Measurements from ENCODE around the gene TAC3. TPM values are rescaled to one million over a fixed set of nuclear protein-coding genes. Genes with fewer than 3 reads are reported as not detected.

Gene TAC3
- total RNA-seq, 1 experiment from 2014 or later, result 3.1 TPM

GRCh38 chr12:57048423-57049118 lies 32.2 kb upstream of the TAC3 start:
- BruUV-seq (replicated peaks), result no TSS peak
- Histone ChIP-seq H3K4me3 (ENCODE audit: low read depth, low read length) (peak overlapping the region; percentile 25), H3K9me3 (no peaks in the 10 kb centered on the region), H3K36me3 (ENCODE audit: control insufficient read depth, insufficient read depth, low read length) (peaks cover 5% of the 10 kb centered on the region; the same call in 1 of the 2 replicates), H3K4me1 (peaks cover 22% of the 10 kb centered on the region), H3K27me3 (replicated peaks; ENCODE audit: control insufficient read depth, insufficient read depth, low read length) (no peaks in the 10 kb centered on the region)
- DNase-seq, result no peak
- POLR2A ChIA-PET, result no interaction called here
- Mint-ChIP-seq H3K4me1 (ENCODE audit: low read depth, unreplicated experiment) (peaks cover 28% of the 10 kb centered on the region), H3K4me3 (ENCODE audit: unreplicated experiment) (peak overlapping the region; percentile 57), H3K36me3 (ENCODE audit: insufficient read depth, unreplicated experiment) (no peaks in the 10 kb centered on the region), H3K27ac (ENCODE audit: unreplicated experiment) (no peak overlapping the region), H3K9me3 (ENCODE audit: unreplicated experiment) (no peaks in the 10 kb centered on the region), H3K27me3 (ENCODE audit: insufficient read depth, unreplicated experiment) (no peaks in the 10 kb centered on the region)
- CTCF ChIA-PET, result interaction anchor here (0.6 to 1.7 kb wide), 3 partner anchors 18 to 63 kb away, joined by 3 to 6 read pairs (median 5); no protein-coding TSS in a partner anchor
- intact Hi-C loops (cut with micrococcal nuclease; ENCODE audit: unreplicated experiment), result no loop called here
- TF ChIP-seq, protein P1, sequence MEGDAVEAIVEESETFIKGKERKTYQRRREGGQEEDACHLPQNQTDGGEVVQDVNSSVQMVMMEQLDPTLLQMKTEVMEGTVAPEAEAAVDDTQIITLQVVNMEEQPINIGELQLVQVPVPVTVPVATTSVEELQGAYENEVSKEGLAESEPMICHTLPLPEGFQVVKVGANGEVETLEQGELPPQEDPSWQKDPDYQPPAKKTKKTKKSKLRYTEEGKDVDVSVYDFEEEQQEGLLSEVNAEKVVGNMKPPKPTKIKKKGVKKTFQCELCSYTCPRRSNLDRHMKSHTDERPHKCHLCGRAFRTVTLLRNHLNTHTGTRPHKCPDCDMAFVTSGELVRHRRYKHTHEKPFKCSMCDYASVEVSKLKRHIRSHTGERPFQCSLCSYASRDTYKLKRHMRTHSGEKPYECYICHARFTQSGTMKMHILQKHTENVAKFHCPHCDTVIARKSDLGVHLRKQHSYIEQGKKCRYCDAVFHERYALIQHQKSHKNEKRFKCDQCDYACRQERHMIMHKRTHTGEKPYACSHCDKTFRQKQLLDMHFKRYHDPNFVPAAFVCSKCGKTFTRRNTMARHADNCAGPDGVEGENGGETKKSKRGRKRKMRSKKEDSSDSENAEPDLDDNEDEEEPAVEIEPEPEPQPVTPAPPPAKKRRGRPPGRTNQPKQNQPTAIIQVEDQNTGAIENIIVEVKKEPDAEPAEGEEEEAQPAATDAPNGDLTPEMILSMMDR (IDR thresholded peaks at IDR 0.05; ENCODE audit: insufficient read depth in 1 of 2, low read depth in 1 of 2, low read length in 1 of 2, severe bottlenecking in 1 of 2, unreplicated experiment in 1 of 2), result no peak

GRCh38 chr12:57047981-57048380 lies 31.7 kb upstream of the TAC3 start:
- H3K27ac Mint-ChIP-seq (ENCODE audit: unreplicated experiment), result no peak overlapping the region
- no peak for DNase-seq
- H3K27me3 ChIP-seq (replicated peaks; ENCODE audit: control insufficient read depth, insufficient read depth, low read length), result no peaks in the 10 kb centered on the region
- intact Hi-C loops (cut with micrococcal nuclease; ENCODE audit: unreplicated experiment), result no loop called here
- TF ChIP-seq, protein P1 (IDR thresholded peaks at IDR 0.05; ENCODE audit: insufficient read depth in 1 of 2, low read depth in 1 of 2, low read length in 1 of 2, severe bottlenecking in 1 of 2, unreplicated experiment in 1 of 2), result no peak
- peaks cover 5% of the 10 kb centered on the region; the same call in 1 of the 2 replicates for H3K36me3 ChIP-seq (ENCODE audit: control insufficient read depth, insufficient read depth, low read length)
- H3K9me3 Mint-ChIP-seq (ENCODE audit: unreplicated experiment), result no peaks in the 10 kb centered on the region
- no peaks in the 10 kb centered on the region for H3K9me3 ChIP-seq
- H3K4me3 Mint-ChIP-seq (ENCODE audit: unreplicated experiment), result peak overlapping the region; percentile 57
- H3K4me3 ChIP-seq (ENCODE audit: low read depth, low read length), result peak overlapping the region; percentile 25; the same call in 1 of the 2 replicates
- H3K27me3 Mint-ChIP-seq (ENCODE audit: insufficient read depth, unreplicated experiment), result no peaks in the 10 kb centered on the region
- ChIA-PET POLR2A (no interaction called here), CTCF (interaction anchor here (0.7 kb wide), 1 partner anchor 64 kb away, joined by 6 read pairs; no protein-coding TSS in a partner anchor)
- no peaks in the 10 kb centered on the region for H3K36me3 Mint-ChIP-seq (ENCODE audit: insufficient read depth, unreplicated experiment)
- peaks cover 22% of the 10 kb centered on the region for H3K4me1 ChIP-seq
- H3K4me1 Mint-ChIP-seq (ENCODE audit: low read depth, unreplicated experiment), result peaks cover 28% of the 10 kb centered on the region
- no TSS peak for BruUV-seq (replicated peaks)

DNA sequence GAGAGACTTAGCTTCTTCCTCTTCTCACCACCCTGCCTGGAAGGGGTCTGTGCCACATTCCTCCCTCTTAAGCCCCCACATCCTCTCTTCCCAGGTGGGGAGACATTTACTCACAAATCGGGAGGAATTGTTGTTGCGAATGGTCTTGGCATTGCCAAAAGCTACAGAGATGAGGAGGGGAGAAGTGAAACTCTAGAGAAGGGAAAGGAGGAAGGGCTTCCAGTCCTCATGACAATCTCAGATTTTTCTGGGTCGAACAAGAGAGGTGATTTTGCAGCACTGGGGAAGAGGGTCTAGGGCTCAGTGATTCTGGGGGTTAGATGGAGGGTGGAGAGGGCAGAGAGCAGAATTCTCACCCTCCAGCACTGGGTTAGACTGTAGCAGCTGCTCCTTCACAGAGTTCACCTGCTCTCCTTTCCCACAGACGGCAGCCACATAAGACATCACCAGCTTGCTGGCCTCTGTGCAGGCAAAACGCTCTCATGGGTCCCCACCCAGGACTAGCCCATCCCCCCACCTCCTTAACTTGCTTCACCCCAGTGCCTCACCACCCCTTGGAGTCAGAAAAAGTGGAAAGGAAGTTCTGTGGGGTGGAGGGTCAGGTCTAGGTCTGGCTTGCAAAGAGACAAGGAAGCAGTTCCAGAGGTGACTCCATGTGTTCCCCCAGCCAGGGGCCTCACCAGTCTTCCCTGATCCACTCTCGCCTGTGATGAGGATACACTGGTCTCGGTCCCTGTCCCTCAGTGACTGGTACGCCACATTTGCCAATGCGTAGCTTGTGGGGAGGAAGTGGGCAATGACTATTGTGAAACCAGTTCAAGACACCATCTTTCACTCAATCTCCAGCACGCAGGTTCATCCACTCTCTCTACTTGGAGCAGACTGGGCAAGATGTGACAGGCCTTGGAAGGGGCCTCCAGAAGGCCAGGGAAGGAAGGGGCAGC lies 30.9 kb upstream of the TAC3 start:
- POLR2A ChIA-PET, result no interaction called here
- Histone ChIP-seq H3K27me3 (replicated peaks; ENCODE audit: control insufficient read depth, insufficient read depth, low read length) (no peaks in the 10 kb centered on the region), H3K4me3 (ENCODE audit: low read depth, low read length) (no peak overlapping the region), H3K36me3 (ENCODE audit: control insufficient read depth, insufficient read depth, low read length) (peaks cover 5% of the 10 kb centered on the region; the same call in 1 of the 2 replicates), H3K4me1 (peaks cover 22% of the 10 kb centered on the region), H3K9me3 (no peaks in the 10 kb centered on the region)
- H3K4me3 Mint-ChIP-seq (ENCODE audit: unreplicated experiment), result no peak overlapping the region
- TF ChIP-seq, protein P1 (IDR thresholded peaks at IDR 0.05; ENCODE audit: insufficient read depth in 1 of 2, low read depth in 1 of 2, low read length in 1 of 2, severe bottlenecking in 1 of 2, unreplicated experiment in 1 of 2), result no peak
- H3K4me1 Mint-ChIP-seq (ENCODE audit: low read depth, unreplicated experiment), result peaks cover 28% of the 10 kb centered on the region
- BruUV-seq (replicated peaks), result no TSS peak
- CTCF ChIA-PET, result interaction anchor here (0.9 to 1.3 kb wide), 2 partner anchors 39 to 65 kb away, joined by 3 to 5 read pairs; no protein-coding TSS in a partner anchor
- intact Hi-C loops (cut with micrococcal nuclease; ENCODE audit: unreplicated experiment), result no loop called here
- no peak for DNase-seq
- H3K9me3 Mint-ChIP-seq (ENCODE audit: unreplicated experiment), result no peaks in the 10 kb centered on the region
- no peaks in the 10 kb centered on the region for H3K36me3 Mint-ChIP-seq (ENCODE audit: insufficient read depth, unreplicated experiment)
- no peak overlapping the region for H3K27ac Mint-ChIP-seq (ENCODE audit: unreplicated experiment)
- H3K27me3 Mint-ChIP-seq (ENCODE audit: insufficient read depth, unreplicated experiment), result no peaks in the 10 kb centered on the region

All from Caco-2 (cell line).